IPS-18c (cell line): ENCODE data around the gene ERFL.

Experiments used
- H3K4me3 ChIP-seq: 2 replicates; pipeline ENCODE4 v1.7.0; 2013; ENCODE audit warnings: low read depth, mild to moderate bottlenecking, low read length, moderate library complexity; ENCODE audit not compliant: insufficient read depth
- H3K9me3 ChIP-seq: one replicate; pipeline ENCODE4 v1.6.1; 2013; ENCODE audit warnings: mild to moderate bottlenecking, low read length, moderate library complexity; ENCODE audit not compliant: control insufficient read depth, insufficient read depth

Gene ERFL

GRCh38 chr19:41932259-41932719 is 4.0 kb upstream of the ERFL start:
- H3K9me3 ChIP-seq: no peaks in the 10 kb centered on the region
- H3K4me3 ChIP-seq: no peak overlapping the region

- H3K9me3 ChIP-seq: no peaks in the 10 kb centered on the region
- no peak overlapping the region for H3K4me3 ChIP-seq
These were observed 2.8 kb upstream of the ERFL start for GRCh38 chr19:41930926-41931592.

DNA sequence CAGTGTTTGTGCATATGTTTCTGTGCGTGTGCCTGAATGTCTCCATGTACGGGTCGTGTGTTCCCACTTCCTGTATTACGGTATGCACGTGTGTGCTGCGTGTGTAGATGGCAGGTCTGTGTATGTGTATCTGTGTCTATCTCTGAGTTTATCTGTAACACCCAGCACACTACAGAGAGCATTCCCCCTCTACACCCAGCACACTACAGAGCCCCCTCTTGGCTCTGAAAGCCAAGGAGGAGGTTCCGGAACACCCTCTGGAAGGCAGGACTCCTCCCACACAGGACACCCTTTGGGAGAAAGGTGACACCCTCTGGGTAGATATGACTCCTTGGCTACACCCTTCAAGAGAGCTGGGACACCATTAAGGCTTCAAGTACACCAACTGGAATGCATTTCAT is 2.1 kb upstream of the ERFL start:
- Histone ChIP-seq H3K9me3 (no peaks in the 10 kb centered on the region), H3K4me3 (no peak overlapping the region)

DNA sequence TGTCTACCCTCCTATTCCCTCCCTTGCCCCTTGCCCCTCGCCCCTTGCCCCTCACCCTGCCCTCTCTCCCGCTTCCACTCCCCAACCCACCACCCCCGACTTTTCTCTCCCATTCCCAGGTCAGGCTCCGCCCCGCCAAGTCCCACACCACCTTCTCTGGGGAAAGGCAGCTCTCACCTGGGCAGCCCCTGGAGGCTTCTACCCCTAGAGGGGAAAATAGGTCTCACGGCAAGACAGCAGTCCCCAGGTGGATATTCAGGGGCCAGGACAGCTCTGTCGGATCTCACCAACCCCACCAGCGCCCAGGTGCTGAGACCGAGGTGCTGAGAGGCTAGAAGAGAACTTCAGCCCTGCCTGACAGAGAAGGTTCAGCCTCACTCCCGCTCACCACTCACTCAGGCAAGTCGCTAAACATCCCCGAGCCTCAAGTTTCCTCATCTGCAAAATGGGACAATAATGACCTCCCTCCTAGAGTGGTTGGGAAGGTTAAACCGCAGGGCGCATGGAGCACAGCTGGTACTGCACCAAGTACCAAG is 1.4 kb upstream of the ERFL start:
- no peaks in the 10 kb centered on the region for H3K9me3 ChIP-seq
- no peak overlapping the region for H3K4me3 ChIP-seq

DNA sequence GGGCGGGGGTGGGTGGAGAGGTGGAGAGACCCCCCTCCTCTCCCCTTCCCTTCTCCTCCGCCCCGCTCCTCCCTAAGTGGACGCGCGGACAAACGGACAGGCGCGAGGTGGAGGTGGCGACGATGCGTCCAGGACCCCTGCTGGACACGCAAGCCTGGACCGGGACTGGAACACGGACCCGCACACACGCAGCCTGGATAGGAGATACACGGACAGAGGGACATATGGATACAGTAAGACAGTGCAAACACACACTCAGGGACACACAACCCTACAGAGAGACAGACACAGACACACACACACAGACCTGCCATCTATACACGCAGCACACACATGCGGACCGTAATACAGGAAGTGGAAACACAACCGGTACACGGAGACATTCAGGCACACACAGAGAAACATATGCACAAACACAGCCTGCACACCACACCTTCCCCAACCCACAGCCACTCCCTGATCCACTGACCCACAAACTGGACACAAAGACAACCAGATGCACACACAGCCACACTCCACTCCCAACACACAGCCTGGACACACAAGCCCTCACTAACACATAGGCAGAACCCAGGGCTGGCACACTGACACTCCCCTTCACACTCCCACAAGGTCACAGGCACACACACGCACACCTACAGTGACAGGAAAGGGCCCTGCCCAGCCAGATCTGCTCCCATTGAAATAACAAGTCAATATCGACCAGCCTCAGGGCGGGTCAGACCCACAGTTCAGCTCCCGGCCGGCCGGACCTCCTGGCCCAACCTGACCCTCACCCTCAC is 696 bp upstream of the ERFL start:
- Histone ChIP-seq H3K4me3 (0 out of 2 replicates have a peak overlapping the region, but pooled peaks have one; percentile 45), H3K9me3 (no peaks in the 10 kb centered on the region)

- H3K4me3 ChIP-seq: peak overlapping the region; percentile 45
- H3K9me3 ChIP-seq: no peaks in the 10 kb centered on the region
These were observed 604 bp downstream of the ERFL start for GRCh38 chr19:41927497-41928192.

GRCh38 chr19:41926763-41927496 is 1.3 kb downstream of the ERFL start:
- 0 out of 2 replicates have a peak overlapping the region, but pooled peaks have one; percentile 24 for H3K4me3 ChIP-seq
- H3K9me3 ChIP-seq: no peaks in the 10 kb centered on the region

DNA sequence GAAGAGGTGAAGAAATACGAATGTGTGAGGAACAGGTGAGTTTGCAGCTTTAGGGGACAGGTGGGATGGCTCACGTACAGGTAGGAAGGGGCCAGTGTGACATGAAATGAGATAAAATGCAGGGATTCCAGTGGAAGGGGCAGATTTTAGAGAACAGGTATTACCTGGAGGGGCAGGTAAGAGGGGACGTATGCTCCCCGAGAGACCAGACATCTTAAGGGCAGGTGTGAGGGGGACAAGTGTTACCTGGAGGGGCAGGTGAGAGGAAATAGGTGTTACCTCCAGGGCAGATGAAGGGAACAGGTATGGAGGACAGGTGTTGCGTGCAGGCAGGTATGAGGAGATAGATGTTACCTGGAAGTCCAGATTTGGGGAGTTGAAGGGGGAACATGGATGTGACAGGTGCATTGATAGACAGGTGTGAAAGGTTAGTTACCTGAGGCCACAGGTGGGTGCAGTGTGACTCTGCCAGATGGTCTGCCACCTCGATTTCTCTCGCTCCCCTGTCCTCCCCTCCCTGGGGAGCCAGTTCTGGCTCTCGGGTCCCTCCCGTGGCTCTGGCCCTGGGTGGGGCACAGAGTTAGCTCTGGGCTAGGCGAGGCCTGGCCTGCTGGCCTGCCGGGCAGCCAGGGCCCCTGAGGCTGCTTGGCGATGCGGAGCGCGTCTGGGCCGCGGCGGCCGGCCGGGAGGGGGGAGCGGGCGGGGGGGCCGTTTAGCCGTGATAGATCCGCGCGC is 2.1 kb downstream of the ERFL start:
- Histone ChIP-seq H3K4me3 (no peak overlapping the region), H3K9me3 (no peaks in the 10 kb centered on the region)

DNA sequence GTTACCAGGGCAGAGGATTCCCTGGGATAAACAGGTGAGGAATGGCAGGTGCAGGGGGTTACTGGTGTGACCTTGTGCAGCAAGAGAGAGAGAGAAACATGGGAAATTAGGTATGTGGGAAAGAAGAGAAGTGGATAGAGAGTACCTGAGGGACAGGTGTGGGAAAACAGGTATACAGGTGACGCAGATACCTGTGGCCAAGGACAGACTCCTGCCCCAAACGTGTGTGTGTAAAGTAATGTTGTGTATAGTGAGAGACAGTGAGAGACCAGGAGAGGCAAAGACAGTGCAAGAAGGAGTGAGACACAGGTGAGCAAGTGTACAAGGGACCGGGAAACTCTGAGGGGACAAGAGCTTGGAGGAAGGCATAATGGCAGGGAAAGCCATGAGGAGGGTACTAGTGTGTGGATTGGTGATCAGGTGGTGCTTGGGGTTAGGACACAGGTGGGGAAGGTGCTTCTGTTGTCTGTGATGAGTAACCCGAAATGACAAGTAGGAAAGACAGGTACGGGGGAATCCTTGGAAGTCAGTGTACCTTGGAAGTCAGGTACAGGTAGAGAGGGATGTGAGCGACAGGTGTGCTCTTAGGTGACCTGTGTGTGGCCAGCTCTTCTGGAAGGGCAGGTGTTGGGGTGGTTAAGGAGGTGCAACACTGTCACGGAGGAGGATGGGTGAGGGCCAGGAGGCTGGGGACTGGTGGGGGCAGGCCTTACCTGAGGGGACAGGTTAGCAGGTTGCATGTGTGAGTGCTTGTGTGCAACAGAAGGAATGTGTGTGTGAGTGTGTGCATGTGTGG is 2.8 kb downstream of the ERFL start:
- H3K9me3 ChIP-seq: no peaks in the 10 kb centered on the region

GRCh38 chr19:41924151-41925145 is 3.8 kb downstream of the ERFL start:
- H3K4me3 ChIP-seq: no peak overlapping the region
- H3K9me3 ChIP-seq: no peaks in the 10 kb centered on the region

More for the DNA sequence above, 2.8 kb downstream of the ERFL start:
- no peak overlapping the region for H3K4me3 ChIP-seq

GRCh38 chr19:41923045-41923788 is 5.0 kb downstream of the ERFL start:
- Histone ChIP-seq H3K9me3 (no peaks in the 10 kb centered on the region), H3K4me3 (no peak overlapping the region)

DNA sequence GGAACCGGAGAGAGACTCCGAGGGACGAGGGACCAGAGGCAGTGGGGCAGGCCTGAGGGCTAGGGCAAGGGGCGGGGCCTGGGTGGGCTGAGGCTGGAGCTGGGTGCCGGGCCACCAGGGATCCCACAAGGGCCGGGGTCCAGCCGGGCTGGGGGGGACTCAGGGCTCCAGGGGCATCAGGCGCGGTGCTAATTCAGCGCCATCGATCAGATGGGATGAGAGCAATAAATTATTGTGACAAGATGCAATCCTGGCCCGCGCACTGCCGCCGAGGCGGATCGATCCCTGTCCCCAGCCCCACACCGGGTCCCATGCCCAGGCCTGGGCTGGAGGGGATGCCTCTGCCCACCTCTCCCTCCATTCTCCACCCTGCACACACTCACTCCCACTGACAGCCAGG is 5.7 kb downstream of the ERFL start:
- Histone ChIP-seq H3K4me3 (no peak overlapping the region), H3K9me3 (no peaks in the 10 kb centered on the region)

GRCh38 chr19:41921577-41922576 is 6.4 kb downstream of the ERFL start:
- Histone ChIP-seq H3K4me3 (no peak overlapping the region), H3K9me3 (no peaks in the 10 kb centered on the region)
